CD14-positive monocyte (primary cell): Measurements from ENCODE around the gene TRAPPC11. TPM values are rescaled to one million over a fixed set of nuclear protein-coding genes. Genes with fewer than 3 reads are reported as not detected.

Experiments
- DNase-seq, 3 donors: peaks; one replicate each; pipeline ENCODE4 v3.0.0-alpha.2; 2011 to 2022
- H2AFZ ChIP-seq: 2 replicates; pipeline ENCODE4 v1.6.0; 2012; ENCODE audit warnings: mild to moderate bottlenecking, low read depth, low read length, inconsistent platforms; ENCODE audit not compliant: insufficient read depth, poor library complexity, severe bottlenecking
- H3K27ac ChIP-seq, 2 donors: 1 replicate in 1 of 2; 2 replicates in 1 of 2; pipeline ENCODE4 v1.5.1; 2012 to 2013; ENCODE audit warnings: low read length in 2 of 2, control low read depth in 1 of 2, inconsistent platforms in 1 of 2, low read depth in 1 of 2, mild to moderate bottlenecking in 1 of 2
- H3K27me3 ChIP-seq, 2 donors: one replicate each; pipeline versions ENCODE4 v1.6.0 to v1.6.1; 2011 to 2013; ENCODE audit warnings: low read length in 2 of 2; ENCODE audit not compliant: control insufficient read depth in 2 of 2, insufficient read depth in 2 of 2
- H3K36me3 ChIP-seq, 2 donors: replicated peaks in 1 of 2; 1 replicate in 1 of 2; 2 replicates in 1 of 2; pipeline versions ENCODE4 v1.5.1 to v1.6.1; 2012 to 2013; ENCODE audit warnings: low read length in 2 of 2, control low read depth in 1 of 2, inconsistent platforms in 1 of 2, mild to moderate bottlenecking in 1 of 2; ENCODE audit not compliant: insufficient read depth in 2 of 2, control insufficient read depth in 1 of 2
- H3K4me1 ChIP-seq, 2 donors: 1 replicate in 1 of 2; 2 replicates in 1 of 2; pipeline versions ENCODE4 v1.5.1 to v1.6.1; 2012 to 2013; ENCODE audit warnings: low read length in 2 of 2, control low read depth in 1 of 2, inconsistent platforms in 1 of 2, mild to moderate bottlenecking in 1 of 2, moderate library complexity in 1 of 2; ENCODE audit not compliant: insufficient read depth in 2 of 2, control insufficient read depth in 1 of 2
- H3K4me2 ChIP-seq: replicated peaks from 2 replicates; pipeline ENCODE3; 2012; ENCODE audit warnings: low read length, moderate library complexity, mild to moderate bottlenecking; ENCODE audit not compliant: poor library complexity, severe bottlenecking; ENCODE audit errors: extremely low read depth
- H3K4me3 ChIP-seq, 3 experiments: fragments of 200-600 bp in 1 of 3; sonication (generic) in 1 of 3; replicated peaks in 1 of 3; 1 replicate in 2 of 3; 2 replicates in 1 of 3; pipeline ENCODE4 v1.5.1; 2011 to 2013; ENCODE audit warnings: low read length in 3 of 3, mild to moderate bottlenecking in 3 of 3, control low read depth in 2 of 3, low read depth in 2 of 3, inconsistent platforms in 1 of 3, moderate library complexity in 1 of 3
- H3K79me2 ChIP-seq: 2 replicates; pipeline ENCODE4 v1.6.0; 2012; ENCODE audit warnings: mild to moderate bottlenecking, control low read depth, inconsistent platforms, low read length, moderate library complexity; ENCODE audit not compliant: insufficient read depth
- H3K9ac ChIP-seq: 2 replicates; pipeline ENCODE4 v1.6.0; 2017; ENCODE audit warnings: low read length, mild to moderate bottlenecking; ENCODE audit not compliant: insufficient read depth, poor library complexity, severe bottlenecking
- H3K9me3 ChIP-seq, 2 donors: replicated peaks in 1 of 2; 1 replicate in 1 of 2; 2 replicates in 1 of 2; pipeline versions ENCODE4 v1.5.1 to v1.6.1; 2012 to 2013; ENCODE audit warnings: low read length in 2 of 2, control low read depth in 1 of 2; ENCODE audit not compliant: control insufficient read depth in 1 of 2, insufficient read depth in 1 of 2
- H4K20me1 ChIP-seq: 2 replicates; pipeline ENCODE4 v1.6.0; 2012; ENCODE audit warnings: mild to moderate bottlenecking, low read length, control low read depth, moderate library complexity; ENCODE audit not compliant: insufficient read depth
- H3K27ac Mint-ChIP-seq, 7 donors: one replicate each; pipeline ENCODE4 v1.8.0; 2020; ENCODE audit warnings: mild to moderate bottlenecking in 7 of 7, mixed read lengths in 7 of 7, moderate library complexity in 6 of 7, inconsistent platforms in 2 of 7
- H3K27me3 Mint-ChIP-seq, 3 donors: one replicate each; pipeline ENCODE4 v1.8.0; 2021 to 2022; ENCODE audit warnings: low read depth in 3 of 3, mild to moderate bottlenecking in 3 of 3, mixed read lengths in 3 of 3, moderate library complexity in 3 of 3, inconsistent platforms in 1 of 3
- H3K36me3 Mint-ChIP-seq, 2 donors: one replicate each; pipeline ENCODE4 v1.8.0; 2020; ENCODE audit warnings: mixed read lengths in 2 of 2, inconsistent platforms in 1 of 2, mild to moderate bottlenecking in 1 of 2
- H3K4me1 Mint-ChIP-seq: one replicate; pipeline ENCODE4 v1.8.0; 2020; ENCODE audit warnings: mild to moderate bottlenecking, mixed read lengths
- H3K4me3 Mint-ChIP-seq, 2 donors: one replicate each; pipeline ENCODE4 v1.8.0; 2020; ENCODE audit warnings: mild to moderate bottlenecking in 2 of 2, mixed read lengths in 2 of 2, moderate library complexity in 1 of 2
- H3K9me3 Mint-ChIP-seq, 7 donors: one replicate each; pipeline ENCODE4 v1.8.0; 2020 to 2022; ENCODE audit warnings: mixed read lengths in 7 of 7, mild to moderate bottlenecking in 6 of 7, moderate library complexity in 6 of 7, inconsistent platforms in 2 of 7
- WGBS: methylation state at CpG from one replicate; pipeline ENCODE4 v1.1.5; 2013; ENCODE audit warnings: missing lambda C conversion rate; ENCODE audit not compliant: insufficient coverage; 5-methylcytosine and 5-hydroxymethylcytosine counted together
- intact Hi-C, 2 donors: fragments of 100-400 bp; cut with micrococcal nuclease; formaldehyde crosslinking; loops; one replicate each; pipeline versions ENCODE4 v1.15.0 to v1.15.1; 2023
- polyA plus RNA-seq, 3 donors: library from polyadenylated mRNA; depleted of rRNA in 1 of 3; unstranded in 2 of 3; stranded (reverse) in 1 of 3; fragments of 300-500 nt in 2 of 3; fragments of >200 nt in 1 of 3; fragmentation: Illumina TruSeq in 2 of 3; gene quantifications; 1 replicate in 2 of 3; 2 replicates in 1 of 3; pipeline ENCODE4 v1.2.3, GENCODE V29; 2012 to 2021
- TF ChIP-seq, protein P1 (sequence below): fragments of 200-600 bp; IDR thresholded peaks from one replicate; pipeline ENCODE4 v1.8.0; 2022; ENCODE audit warnings: antibody characterized with exemption, mild to moderate bottlenecking

Gene TRAPPC11
- polyA plus RNA-seq, 3 donors, result 18.4 to 30.7 (median 29.7) TPM

DNA sequence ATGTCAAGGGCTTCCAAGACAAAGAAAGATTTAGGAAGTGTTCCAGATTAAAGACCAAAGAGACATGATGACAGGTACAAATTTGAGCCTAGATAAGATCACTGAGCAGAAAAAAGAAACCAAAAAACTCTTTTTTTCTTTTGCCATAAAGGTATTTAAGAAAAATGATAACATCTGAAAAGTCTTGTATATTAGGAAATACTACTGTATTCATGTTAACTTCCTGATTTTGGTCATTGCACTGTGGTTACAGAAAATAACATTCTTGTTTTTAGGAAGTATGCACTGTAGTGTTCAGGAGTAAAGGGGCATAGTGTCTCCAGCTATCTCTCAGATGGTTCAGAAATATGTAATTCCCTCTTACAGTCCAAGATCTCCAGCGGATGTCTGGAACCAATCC, 37.2 kb upstream of the TRAPPC11 start:
- intact Hi-C loops, result no loop called here
- Mint-ChIP-seq H3K4me1 (peaks cover 17% of the 10 kb centered on the region), H3K27ac (peak overlapping the region; percentile 44 to 86 (median 79)), H3K36me3 (no peaks in the 10 kb centered on the region), H3K4me3 (peak overlapping the region in 1 of 2 donors; percentile 37), H3K27me3 (peaks cover 0 to 4% (median 0%) of the 10 kb centered on the region in 3 donors), H3K9me3 (peaks cover 0 to 6% (median 3%) of the 10 kb centered on the region in 7 donors)
- TF ChIP-seq, protein P1, sequence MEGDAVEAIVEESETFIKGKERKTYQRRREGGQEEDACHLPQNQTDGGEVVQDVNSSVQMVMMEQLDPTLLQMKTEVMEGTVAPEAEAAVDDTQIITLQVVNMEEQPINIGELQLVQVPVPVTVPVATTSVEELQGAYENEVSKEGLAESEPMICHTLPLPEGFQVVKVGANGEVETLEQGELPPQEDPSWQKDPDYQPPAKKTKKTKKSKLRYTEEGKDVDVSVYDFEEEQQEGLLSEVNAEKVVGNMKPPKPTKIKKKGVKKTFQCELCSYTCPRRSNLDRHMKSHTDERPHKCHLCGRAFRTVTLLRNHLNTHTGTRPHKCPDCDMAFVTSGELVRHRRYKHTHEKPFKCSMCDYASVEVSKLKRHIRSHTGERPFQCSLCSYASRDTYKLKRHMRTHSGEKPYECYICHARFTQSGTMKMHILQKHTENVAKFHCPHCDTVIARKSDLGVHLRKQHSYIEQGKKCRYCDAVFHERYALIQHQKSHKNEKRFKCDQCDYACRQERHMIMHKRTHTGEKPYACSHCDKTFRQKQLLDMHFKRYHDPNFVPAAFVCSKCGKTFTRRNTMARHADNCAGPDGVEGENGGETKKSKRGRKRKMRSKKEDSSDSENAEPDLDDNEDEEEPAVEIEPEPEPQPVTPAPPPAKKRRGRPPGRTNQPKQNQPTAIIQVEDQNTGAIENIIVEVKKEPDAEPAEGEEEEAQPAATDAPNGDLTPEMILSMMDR, result no peak
- peak overlapping the region; percentile 42 for H3K4me2 ChIP-seq
- no peaks in the 10 kb centered on the region for H3K36me3 ChIP-seq
- no CpG with 5 or more reads among the region's 1 CpG for WGBS
- H3K4me3 ChIP-seq, result peak overlapping the region in 1 of 3 experiments; percentile 6
- H3K9me3 ChIP-seq, result peaks cover 0 to under 1% of the 10 kb centered on the region in 2 donors
- no peaks in the 10 kb centered on the region for H4K20me1 ChIP-seq
- H3K9ac ChIP-seq, result no peak overlapping the region
- H3K27ac ChIP-seq, result peak overlapping the region in 1 of 2 donors; percentile 72
- peaks cover 19 to 21% of the 10 kb centered on the region in 2 donors for H3K4me1 ChIP-seq
- no peaks in the 10 kb centered on the region for H3K79me2 ChIP-seq
- peak; percentile 33 to 67 (median 53) for DNase-seq
- no peaks in the 10 kb centered on the region for H3K27me3 ChIP-seq
- H2AFZ ChIP-seq, result no peak overlapping the region

- intact Hi-C loops, result no loop called here
- Histone ChIP-seq H2AFZ (no peak overlapping the region), H3K36me3 (no peaks in the 10 kb centered on the region), H3K79me2 (no peaks in the 10 kb centered on the region), H3K4me2 (no peak overlapping the region), H3K9ac (no peak overlapping the region), H3K4me1 (peaks cover 19 to 21% of the 10 kb centered on the region in 2 donors), H3K27ac (no peak overlapping the region), H4K20me1 (no peaks in the 10 kb centered on the region), H3K4me3 (no peak overlapping the region), H3K9me3 (no peaks in the 10 kb centered on the region), H3K27me3 (no peaks in the 10 kb centered on the region)
- Mint-ChIP-seq H3K4me3 (no peak overlapping the region), H3K9me3 (no peaks in the 10 kb centered on the region), H3K4me1 (peaks cover 16% of the 10 kb centered on the region), H3K27ac (no peak overlapping the region), H3K36me3 (no peaks in the 10 kb centered on the region), H3K27me3 (peaks cover 0 to 2% (median 0%) of the 10 kb centered on the region in 3 donors)
- 100% methylated on average over 4 of the region's 6 CpGs for WGBS
- TF ChIP-seq, protein P1, result no peak
- DNase-seq, result no peak
Observed at GRCh38 chr4:183624548-183624947, 34.5 kb upstream of the TRAPPC11 start.
